Glutamatergic neuron (in vitro differentiated cells): ENCODE results near the gene PRR20E. TPM values are rescaled to one million over a fixed set of nuclear protein-coding genes. Genes with fewer than 3 reads are reported as not detected.
"Not testable (repeated sequence)": the region's sequence is repeated elsewhere in the genome, so short reads cannot be mapped to it uniquely, and the experiment has no call there.

Experiments used
- DNase-seq: peaks from one replicate; pipeline ENCODE4 v3.0.0; 2022
- H3K27ac Mint-ChIP-seq: one replicate; pipeline ENCODE4 v1.8.0; 2020; ENCODE audit warnings: mild to moderate bottlenecking, mixed read lengths, inconsistent platforms; ENCODE audit not compliant: unreplicated experiment
- H3K27me3 Mint-ChIP-seq: one replicate; pipeline ENCODE4 v1.8.0; 2020; ENCODE audit warnings: mild to moderate bottlenecking, moderate library complexity, mixed read lengths, inconsistent platforms; ENCODE audit not compliant: unreplicated experiment
- H3K36me3 Mint-ChIP-seq: one replicate; pipeline ENCODE4 v1.8.0; 2020; ENCODE audit warnings: mild to moderate bottlenecking, mixed read lengths, inconsistent platforms; ENCODE audit not compliant: unreplicated experiment
- H3K4me1 Mint-ChIP-seq: one replicate; pipeline ENCODE4 v1.8.0; 2020; ENCODE audit warnings: mild to moderate bottlenecking, low read depth, mixed read lengths, inconsistent platforms; ENCODE audit not compliant: unreplicated experiment
- H3K4me3 Mint-ChIP-seq: one replicate; pipeline ENCODE4 v1.8.0; 2020; ENCODE audit warnings: mild to moderate bottlenecking, mixed read lengths, inconsistent platforms; ENCODE audit not compliant: unreplicated experiment
- H3K9me3 Mint-ChIP-seq: one replicate; pipeline ENCODE4 v1.8.0; 2020; ENCODE audit warnings: mild to moderate bottlenecking, moderate library complexity, mixed read lengths, inconsistent platforms; ENCODE audit not compliant: unreplicated experiment
- long read RNA-seq: library from polyadenylated mRNA; unstranded; transcript quantifications from one replicate; pipeline ENCODE4 v2.0.0, GENCODE V29; 2020; ENCODE audit not compliant: unreplicated experiment
- total RNA-seq: library from RNA; stranded (reverse); fragmentation: NEBNext Ultra II Directional; extraction: Animal tissue kit (Norgen Biotek cat#: 25700); gene quantifications from one replicate; pipeline ENCODE4 v1.2.1, GENCODE V29; 2021; ENCODE audit not compliant: unreplicated experiment
- TF ChIP-seq, protein P1 (sequence below): fragments of 200-600 bp; sonication (generic); IDR thresholded peaks from one replicate; pipeline ENCODE4 v1.5.0; 2021; ENCODE audit not compliant: partially characterized antibody, unreplicated experiment

PRR20E gene
- not detected for total RNA-seq
- long read RNA-seq = 0 reads

DNA sequence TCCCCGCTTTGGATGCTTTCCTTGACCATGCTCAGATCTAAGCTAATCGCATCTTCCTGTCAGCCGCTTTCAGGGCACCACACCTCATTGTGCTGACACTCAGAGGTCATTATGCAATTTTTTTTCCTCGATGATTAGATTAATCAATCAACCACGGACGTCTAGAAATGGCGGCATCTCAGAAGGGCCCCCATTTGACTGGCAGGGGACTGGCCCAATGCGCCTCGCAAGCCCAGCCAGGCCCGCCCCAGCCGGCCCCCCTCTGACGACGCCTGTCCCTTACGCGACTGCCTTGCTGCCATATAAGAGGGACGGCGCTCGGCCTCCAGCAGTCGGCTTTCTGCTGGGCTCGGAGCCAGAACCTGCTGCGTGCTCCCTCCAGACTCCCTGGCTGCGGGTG lies at the start of gene PRR20E:
PRR20E (plus strand) TSS at position 301 of the 400 bp plus-strand sequence. CDS start 387 bp downstream, outside the sequence.
- not testable (repeated sequence) for H3K27me3 Mint-ChIP-seq, H3K4me1 Mint-ChIP-seq, H3K9me3 Mint-ChIP-seq, H3K27ac Mint-ChIP-seq, H3K36me3 Mint-ChIP-seq, H3K4me3 Mint-ChIP-seq, DNase-seq

GRCh38 chr13:57123681-57124080 lies 43.3 kb upstream of the PRR20E start:
- H3K9me3 Mint-ChIP-seq = no peaks in the 10 kb centered on the region
- TF ChIP-seq, protein P1, sequence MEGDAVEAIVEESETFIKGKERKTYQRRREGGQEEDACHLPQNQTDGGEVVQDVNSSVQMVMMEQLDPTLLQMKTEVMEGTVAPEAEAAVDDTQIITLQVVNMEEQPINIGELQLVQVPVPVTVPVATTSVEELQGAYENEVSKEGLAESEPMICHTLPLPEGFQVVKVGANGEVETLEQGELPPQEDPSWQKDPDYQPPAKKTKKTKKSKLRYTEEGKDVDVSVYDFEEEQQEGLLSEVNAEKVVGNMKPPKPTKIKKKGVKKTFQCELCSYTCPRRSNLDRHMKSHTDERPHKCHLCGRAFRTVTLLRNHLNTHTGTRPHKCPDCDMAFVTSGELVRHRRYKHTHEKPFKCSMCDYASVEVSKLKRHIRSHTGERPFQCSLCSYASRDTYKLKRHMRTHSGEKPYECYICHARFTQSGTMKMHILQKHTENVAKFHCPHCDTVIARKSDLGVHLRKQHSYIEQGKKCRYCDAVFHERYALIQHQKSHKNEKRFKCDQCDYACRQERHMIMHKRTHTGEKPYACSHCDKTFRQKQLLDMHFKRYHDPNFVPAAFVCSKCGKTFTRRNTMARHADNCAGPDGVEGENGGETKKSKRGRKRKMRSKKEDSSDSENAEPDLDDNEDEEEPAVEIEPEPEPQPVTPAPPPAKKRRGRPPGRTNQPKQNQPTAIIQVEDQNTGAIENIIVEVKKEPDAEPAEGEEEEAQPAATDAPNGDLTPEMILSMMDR = no peak
- no peak overlapping the region for H3K4me3 Mint-ChIP-seq
- no peaks in the 10 kb centered on the region for H3K27me3 Mint-ChIP-seq
- DNase-seq = no peak
- no peaks in the 10 kb centered on the region for H3K4me1 Mint-ChIP-seq
- no peaks in the 10 kb centered on the region for H3K36me3 Mint-ChIP-seq
- H3K27ac Mint-ChIP-seq = no peak overlapping the region

DNA sequence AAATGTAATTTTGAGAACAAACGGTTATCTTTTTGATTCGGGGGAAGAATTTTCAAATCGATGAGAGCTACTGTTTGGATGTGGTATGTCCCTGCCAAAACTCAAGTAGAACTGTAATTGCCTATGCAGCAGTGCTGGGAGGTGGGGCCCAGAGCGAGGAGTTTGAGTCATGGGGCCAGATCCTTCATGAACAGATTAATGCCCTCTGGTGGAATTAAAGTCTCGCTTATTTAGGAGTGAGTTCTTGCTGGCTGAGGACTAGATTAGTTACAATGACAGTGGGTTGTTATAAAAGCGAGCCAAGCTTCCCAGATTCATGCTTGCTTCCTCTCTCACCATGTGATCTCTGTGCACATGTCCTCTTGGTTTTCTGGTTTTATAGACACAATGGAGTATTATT lies 38.1 kb upstream of the PRR20E start:
- no peak for DNase-seq

GRCh38 chr13:57136093-57136492 lies 30.9 kb upstream of the PRR20E start:
- TF ChIP-seq, protein P1 = no peak
- Mint-ChIP-seq H3K27me3 (no peaks in the 10 kb centered on the region), H3K36me3 (no peaks in the 10 kb centered on the region), H3K4me3 (no peak overlapping the region), H3K27ac (no peak overlapping the region), H3K9me3 (no peaks in the 10 kb centered on the region), H3K4me1 (no peaks in the 10 kb centered on the region)
- DNase-seq = no peak

More for the DNA sequence above, 38.1 kb upstream of the PRR20E start:
- H3K4me1 Mint-ChIP-seq = no peaks in the 10 kb centered on the region
- H3K9me3 Mint-ChIP-seq = no peaks in the 10 kb centered on the region
- no peak overlapping the region for H3K27ac Mint-ChIP-seq
- H3K27me3 Mint-ChIP-seq = no peaks in the 10 kb centered on the region
- TF ChIP-seq, protein P1 = no peak
- no peaks in the 10 kb centered on the region for H3K36me3 Mint-ChIP-seq
- no peak overlapping the region for H3K4me3 Mint-ChIP-seq

DNA sequence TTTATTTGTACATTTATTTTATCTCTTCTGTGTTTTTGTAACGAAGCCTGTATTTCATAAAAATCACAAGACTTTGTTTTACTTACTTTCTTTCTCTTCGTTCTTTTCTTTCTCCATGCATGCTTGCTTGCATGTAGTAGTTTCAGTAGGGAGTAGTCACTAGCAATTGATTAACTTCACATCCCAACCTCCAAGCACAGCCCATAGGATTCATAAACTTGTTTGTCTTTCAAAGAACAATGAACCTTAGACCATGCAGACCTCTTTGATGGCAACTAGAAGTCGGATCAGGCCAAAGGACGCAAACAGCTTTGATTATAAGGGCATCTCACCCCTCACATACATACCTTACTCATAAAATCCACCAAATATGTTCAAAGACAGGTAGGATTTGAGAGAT lies 29.4 kb upstream of the PRR20E start:
- DNase-seq = no peak
- H3K4me1 Mint-ChIP-seq = no peaks in the 10 kb centered on the region
- no peaks in the 10 kb centered on the region for H3K9me3 Mint-ChIP-seq
- TF ChIP-seq, protein P1 = no peak
- no peaks in the 10 kb centered on the region for H3K27me3 Mint-ChIP-seq
- H3K27ac Mint-ChIP-seq = no peak overlapping the region
- no peaks in the 10 kb centered on the region for H3K36me3 Mint-ChIP-seq
- H3K4me3 Mint-ChIP-seq = no peak overlapping the region
